ENCODE data around the gene SSPN. TPM values are rescaled to one million over a fixed set of nuclear protein-coding genes. Genes with fewer than 3 reads are reported as not detected.

Gene SSPN
- total RNA-seq, 1 experiment from 2014 or later = 0.21 TPM

GRCh38 chr12:26277506-26278246 is 82.3 kb downstream of the SSPN start:
- CTCF ChIA-PET = interaction anchor here (0.7 to 1.7 kb wide), 7 partner anchors 12 to 375 kb away, joined by 3 to 5 read pairs (median 3); no protein-coding TSS in a partner anchor
- Mint-ChIP-seq H3K4me3 (ENCODE audit: unreplicated experiment) (no peak overlapping the region), H3K9me3 (ENCODE audit: unreplicated experiment) (no peaks in the 10 kb centered on the region), H3K27ac (ENCODE audit: low read depth, unreplicated experiment) (no peak overlapping the region), H3K4me1 (ENCODE audit: insufficient read depth, unreplicated experiment) (peaks cover 21% of the 10 kb centered on the region), H3K27me3 (ENCODE audit: insufficient read depth, unreplicated experiment) (no peaks in the 10 kb centered on the region), H3K36me3 (ENCODE audit: insufficient read depth, unreplicated experiment) (no peaks in the 10 kb centered on the region)
- no peak for DNase-seq (ENCODE audit: unreplicated experiment)
- TF ChIP-seq CTCF (IDR thresholded peaks at IDR 0.05; ENCODE audit: unreplicated experiment) = no peak
- intact Hi-C loops (cut with micrococcal nuclease) = no loop called here
- no TSS peak for BruUV-seq (replicated peaks)
- POLR2A ChIA-PET = interaction anchor here (1.1 to 1.2 kb wide), 2 partner anchors 40 to 555 kb away, joined by 3 read pairs; no protein-coding TSS in a partner anchor

- no peak for DNase-seq (ENCODE audit: unreplicated experiment)
- intact Hi-C loops (cut with micrococcal nuclease) = no loop called here
- no TSS peak for BruUV-seq (replicated peaks)
- Mint-ChIP-seq H3K27me3 (ENCODE audit: insufficient read depth, unreplicated experiment) (no peaks in the 10 kb centered on the region), H3K4me1 (ENCODE audit: insufficient read depth, unreplicated experiment) (peaks cover 21% of the 10 kb centered on the region), H3K9me3 (ENCODE audit: unreplicated experiment) (no peaks in the 10 kb centered on the region), H3K27ac (ENCODE audit: low read depth, unreplicated experiment) (no peak overlapping the region), H3K36me3 (ENCODE audit: insufficient read depth, unreplicated experiment) (no peaks in the 10 kb centered on the region), H3K4me3 (ENCODE audit: unreplicated experiment) (no peak overlapping the region)
- POLR2A ChIA-PET = interaction anchor here (0.7 to 2.1 kb wide), 6 partner anchors 21 to 222 kb away, joined by 3 to 6 read pairs (median 3); no protein-coding TSS in a partner anchor
- CTCF ChIA-PET = interaction anchor here (0.6 to 1.7 kb wide), 8 partner anchors 11 to 374 kb away, joined by 3 to 5 read pairs (median 4); no protein-coding TSS in a partner anchor
- TF ChIP-seq CTCF (IDR thresholded peaks at IDR 0.05; ENCODE audit: unreplicated experiment) = no peak
These were observed 82.9 kb downstream of the SSPN start for GRCh38 chr12:26278266-26278665.

GRCh38 chr12:26278666-26279065 is 83.3 kb downstream of the SSPN start:
- H3K4me1 Mint-ChIP-seq (ENCODE audit: insufficient read depth, unreplicated experiment) = peaks cover 21% of the 10 kb centered on the region
- DNase-seq (ENCODE audit: unreplicated experiment) = no peak
- intact Hi-C loops (cut with micrococcal nuclease) = no loop called here
- ChIA-PET CTCF (interaction anchor here (0.6 to 1.7 kb wide), 10 partner anchors 11 to 374 kb away, joined by 3 to 6 read pairs (median 4); no protein-coding TSS in a partner anchor), POLR2A (interaction anchor here (0.7 to 2.1 kb wide), 6 partner anchors 20 to 223 kb away, joined by 3 to 6 read pairs (median 3); no protein-coding TSS in a partner anchor)
- no peaks in the 10 kb centered on the region for H3K27me3 Mint-ChIP-seq (ENCODE audit: insufficient read depth, unreplicated experiment)
- no TSS peak for BruUV-seq (replicated peaks)
- TF ChIP-seq CTCF (IDR thresholded peaks at IDR 0.05; ENCODE audit: unreplicated experiment) = no peak
- H3K9me3 Mint-ChIP-seq (ENCODE audit: unreplicated experiment) = no peaks in the 10 kb centered on the region
- H3K4me3 Mint-ChIP-seq (ENCODE audit: unreplicated experiment) = no peak overlapping the region
- no peaks in the 10 kb centered on the region for H3K36me3 Mint-ChIP-seq (ENCODE audit: insufficient read depth, unreplicated experiment)
- no peak overlapping the region for H3K27ac Mint-ChIP-seq (ENCODE audit: low read depth, unreplicated experiment)

GRCh38 chr12:26279091-26279490 is 83.7 kb downstream of the SSPN start:
- Mint-ChIP-seq H3K27me3 (ENCODE audit: insufficient read depth, unreplicated experiment) (no peaks in the 10 kb centered on the region), H3K4me1 (ENCODE audit: insufficient read depth, unreplicated experiment) (peaks cover 20% of the 10 kb centered on the region), H3K36me3 (ENCODE audit: insufficient read depth, unreplicated experiment) (no peaks in the 10 kb centered on the region), H3K9me3 (ENCODE audit: unreplicated experiment) (no peaks in the 10 kb centered on the region), H3K4me3 (ENCODE audit: unreplicated experiment) (no peak overlapping the region), H3K27ac (ENCODE audit: low read depth, unreplicated experiment) (no peak overlapping the region)
- no peak for DNase-seq (ENCODE audit: unreplicated experiment)
- intact Hi-C loops (cut with micrococcal nuclease) = no loop called here
- ChIA-PET CTCF (interaction anchor here (0.6 to 1.7 kb wide), 7 partner anchors 10 to 133 kb away, joined by 3 to 6 read pairs (median 4); no protein-coding TSS in a partner anchor), POLR2A (interaction anchor here (0.7 to 2.1 kb wide), 4 partner anchors 20 to 223 kb away, joined by 3 to 6 read pairs (median 3); no protein-coding TSS in a partner anchor)
- no peak for TF ChIP-seq CTCF (IDR thresholded peaks at IDR 0.05; ENCODE audit: unreplicated experiment)
- BruUV-seq (replicated peaks) = no TSS peak

Measured in MCF 10A (cell line).